GM18505 (cell line): Measurements from ENCODE around the gene BRD1.
"Not testable (repeated sequence)": the region's sequence is repeated elsewhere in the genome, so short reads cannot be mapped to it uniquely, and the experiment has no call there.

Source experiments
- ATAC-seq: cut with Tn5 transposase; IDR thresholded peaks from one replicate; pipeline ENCODE4 v1.9.1; 2021; ENCODE audit not compliant: unreplicated experiment
- POLR2A ChIP-seq: IDR thresholded peaks from 4 replicates; pipeline ENCODE4 v1.6.1; 2011; ENCODE audit warnings: borderline replicate concordance; ENCODE audit not compliant: insufficient read depth, insufficient read length; ENCODE audit errors: extremely low read depth

The BRD1 gene

GRCh38 chr22:49771266-49772065, 56.2 kb downstream of the BRD1 start:
- no peak for TF ChIP-seq POLR2A
- ATAC-seq = no peak

GRCh38 chr22:49770547-49771265, 57.0 kb downstream of the BRD1 start:
- ATAC-seq = no peak
- no peak for TF ChIP-seq POLR2A

- ATAC-seq = no peak
- no peak for TF ChIP-seq POLR2A
Observed at GRCh38 chr22:49769691-49770546, 57.8 kb downstream of the BRD1 start.

- ATAC-seq = no peak
- no peak for TF ChIP-seq POLR2A
Observed at GRCh38 chr22:49768951-49769690, 58.6 kb downstream of the BRD1 start.

- no peak for TF ChIP-seq POLR2A
- no peak for ATAC-seq
Observed at GRCh38 chr22:49768077-49768910, 59.4 kb downstream of the BRD1 start.

- no peak for TF ChIP-seq POLR2A
- ATAC-seq = no peak
Observed at GRCh38 chr22:49767355-49768062, 60.2 kb downstream of the BRD1 start.

GRCh38 chr22:49765951-49766350, 61.7 kb downstream of the BRD1 start:
- no peak for ATAC-seq

GRCh38 chr22:49765091-49765771, 62.4 kb downstream of the BRD1 start:
- no peak for TF ChIP-seq POLR2A
- no peak for ATAC-seq

More at GRCh38 chr22:49765951-49766350, 61.7 kb downstream of the BRD1 start:
- TF ChIP-seq POLR2A = no peak

GRCh38 chr22:49764127-49764581, 63.5 kb downstream of the BRD1 start:
- no peak for TF ChIP-seq POLR2A
- ATAC-seq = no peak

- ATAC-seq = no peak
- no peak for TF ChIP-seq POLR2A
Observed at GRCh38 chr22:49763696-49764095, 64.0 kb downstream of the BRD1 start.

GRCh38 chr22:49763138-49763537, 64.5 kb downstream of the BRD1 start:
- ATAC-seq = no peak

GRCh38 chr22:49762571-49762970, 65.1 kb downstream of the BRD1 start:
- ATAC-seq = not testable (repeated sequence)

More at GRCh38 chr22:49763138-49763537, 64.5 kb downstream of the BRD1 start:
- no peak for TF ChIP-seq POLR2A
